Liver (tissue), 9 donors: Measurements from ENCODE around the gene ZNF382. TPM values are rescaled to one million over a fixed set of nuclear protein-coding genes. Genes with fewer than 3 reads are reported as not detected.
A peak's percentile ranks its signal among the peaks of the same experiment; 100 is the strongest.

ENCODE experiments used
- DNase-seq: peaks from one replicate; pipeline ENCODE4 v3.0.0-alpha.2; 2017; ENCODE audit warnings: low spot score
- H3K27ac ChIP-seq, 2 donors: one replicate each; pipeline ENCODE4 v1.7.0; 2013; ENCODE audit warnings: inconsistent platforms in 2 of 2, low read length in 2 of 2, control low read depth in 1 of 2, low read depth in 1 of 2, mild to moderate bottlenecking in 1 of 2
- H3K27me3 ChIP-seq, 4 donors: one replicate each; pipeline versions ENCODE4 v1.6.1 to v1.7.0; 2013; ENCODE audit warnings: low read length in 3 of 4, inconsistent platforms in 1 of 4, mild to moderate bottlenecking in 1 of 4, moderate library complexity in 1 of 4; ENCODE audit not compliant: control insufficient read depth in 4 of 4, insufficient read depth in 4 of 4
- H3K36me3 ChIP-seq, 4 donors: one replicate each; pipeline versions ENCODE4 v1.6.1 to v1.7.0; 2013; ENCODE audit warnings: low read length in 3 of 4, mild to moderate bottlenecking in 3 of 4, low read depth in 1 of 4, moderate library complexity in 1 of 4; ENCODE audit not compliant: control insufficient read depth in 4 of 4, insufficient read depth in 3 of 4
- H3K4me1 ChIP-seq, 4 donors: one replicate each; pipeline versions ENCODE4 v1.6.1 to v1.7.0; 2013; ENCODE audit warnings: low read length in 3 of 4, mild to moderate bottlenecking in 3 of 4, moderate library complexity in 1 of 4; ENCODE audit not compliant: control insufficient read depth in 4 of 4, insufficient read depth in 4 of 4
- H3K4me3 ChIP-seq, 3 donors: one replicate each; pipeline versions ENCODE4 v1.6.1 to v1.7.0; 2013; ENCODE audit warnings: low read length in 3 of 3, control low read depth in 1 of 3, low read depth in 1 of 3, mild to moderate bottlenecking in 1 of 3
- H3K9ac ChIP-seq, 2 donors: one replicate each; pipeline ENCODE4 v1.7.0; 2013; ENCODE audit warnings: low read length in 2 of 2, mild to moderate bottlenecking in 2 of 2, moderate library complexity in 2 of 2, control low read depth in 1 of 2, low read depth in 1 of 2
- H3K9me3 ChIP-seq, 4 donors: one replicate each; pipeline versions ENCODE4 v1.6.1 to v1.7.0; 2013; ENCODE audit warnings: low read length in 3 of 4; ENCODE audit not compliant: control insufficient read depth in 4 of 4
- EGR1 ChIP-seq, 2 donors: IDR thresholded peaks; 2 replicates each; pipeline ENCODE4 v1.6.1; 2016 to 2018; ENCODE audit warnings: antibody characterized with exemption in 2 of 2, low read depth in 2 of 2
- FOXA1 ChIP-seq: IDR thresholded peaks from 2 replicates; pipeline ENCODE4 v1.6.1; 2016; ENCODE audit warnings: antibody characterized with exemption
- FOXA2 ChIP-seq: IDR thresholded peaks from 2 replicates; pipeline ENCODE4 v1.6.1; 2016; ENCODE audit warnings: antibody characterized with exemption
- GABPA ChIP-seq, 2 donors: IDR thresholded peaks in 1 of 2; conservative IDR thresholded peaks in 1 of 2; 2 replicates each; pipeline ENCODE4 v1.6.1; 2016; ENCODE audit warnings: antibody characterized with exemption in 2 of 2, mild to moderate bottlenecking in 1 of 2, moderate library complexity in 1 of 2
- HNF4A ChIP-seq, 2 donors: conservative IDR thresholded peaks; 2 replicates each; pipeline ENCODE4 v1.6.1; 2016; ENCODE audit warnings: antibody characterized with exemption in 2 of 2, mild to moderate bottlenecking in 2 of 2
- HNF4G ChIP-seq: IDR thresholded peaks from 2 replicates; pipeline ENCODE4 v1.6.1; 2016; ENCODE audit warnings: antibody characterized with exemption
- JUND ChIP-seq, 2 donors: IDR thresholded peaks; 2 replicates each; pipeline ENCODE4 v1.6.1; 2016; ENCODE audit warnings: antibody characterized with exemption in 2 of 2
- NR2F2 ChIP-seq: IDR thresholded peaks from 2 replicates; pipeline ENCODE4 v1.6.1; 2016; ENCODE audit warnings: antibody characterized with exemption
- RAD21 ChIP-seq, 2 donors: IDR thresholded peaks; 2 replicates each; pipeline ENCODE4 v1.6.1; 2016; ENCODE audit warnings: antibody characterized with exemption in 2 of 2, mild to moderate bottlenecking in 2 of 2
- RXRA ChIP-seq, 2 donors: IDR thresholded peaks; 2 replicates each; pipeline ENCODE4 v1.6.1; 2017 to 2018; ENCODE audit warnings: antibody characterized with exemption in 2 of 2, mild to moderate bottlenecking in 1 of 2
- SP1 ChIP-seq: IDR thresholded peaks from 2 replicates; pipeline ENCODE4 v1.6.1; 2018; ENCODE audit warnings: antibody characterized with exemption, mild to moderate bottlenecking
- TAF1 ChIP-seq: conservative IDR thresholded peaks from 2 replicates; pipeline ENCODE4 v1.6.1; 2016; ENCODE audit warnings: antibody characterized with exemption, mild to moderate bottlenecking
- YY1 ChIP-seq: IDR thresholded peaks from 2 replicates; pipeline ENCODE4 v1.6.1; 2016; ENCODE audit warnings: antibody characterized with exemption, mild to moderate bottlenecking
- WGBS: extraction: QIAGEN DNeasy Blood & Tissue Kit; methylation state at CpG from one replicate; pipeline ENCODE4 v1.1.7; 2013; 5-methylcytosine and 5-hydroxymethylcytosine counted together
- polyA plus RNA-seq, 2 donors: library from polyadenylated mRNA; stranded (reverse) in 1 of 2; unstranded in 1 of 2; fragments of 200-250 nt in 1 of 2; fragments of >200 nt in 1 of 2; fragmentation: Nextera tagmentation in 1 of 2; extraction: Ambion mirVana in 1 of 2; gene quantifications; one replicate each; pipeline versions ENCODE4 v1.2.1 to v1.2.3, GENCODE V29; 2013 to 2015
- total RNA-seq, 2 donors: library from RNA; depleted of rRNA; stranded (reverse); fragments of >200 nt; gene quantifications; one replicate each; pipeline ENCODE4 v1.2.3, GENCODE V29; 2014
- TF ChIP-seq, protein P1 (sequence below): fragments of 150-350 bp; IDR thresholded peaks from 2 replicates; pipeline ENCODE4 v1.5.1; 2017; ENCODE audit warnings: improper control_type of control experiment, low read depth, low read length; ENCODE audit not compliant: missing input control
- TF ChIP-seq, protein P2 (sequence below): IDR thresholded peaks from 2 replicates; pipeline ENCODE4 v1.6.1; 2016; ENCODE audit warnings: antibody characterized with exemption
- TF ChIP-seq, protein P3 (sequence below): IDR thresholded peaks from 2 replicates; pipeline ENCODE4 v1.6.1; 2016; ENCODE audit warnings: antibody characterized with exemption
- TF ChIP-seq, protein P4 (sequence below): IDR thresholded peaks from 2 replicates; pipeline ENCODE4 v1.6.1; 2016; ENCODE audit warnings: antibody characterized with exemption
- TF ChIP-seq, protein P5 (sequence below): IDR thresholded peaks from 2 replicates; pipeline ENCODE4 v1.6.1; 2016; ENCODE audit warnings: antibody characterized with exemption, mild to moderate bottlenecking
- donor health status: healthy.
- donor health status: healthy.
- donor health status: healthy.
- donor health status: healthy.
- donor health status: healthy.

Gene ZNF382
- total and polyA plus RNA-seq, 4 donors = 0.20 to 3.8 (median 1.4) TPM

DNA sequence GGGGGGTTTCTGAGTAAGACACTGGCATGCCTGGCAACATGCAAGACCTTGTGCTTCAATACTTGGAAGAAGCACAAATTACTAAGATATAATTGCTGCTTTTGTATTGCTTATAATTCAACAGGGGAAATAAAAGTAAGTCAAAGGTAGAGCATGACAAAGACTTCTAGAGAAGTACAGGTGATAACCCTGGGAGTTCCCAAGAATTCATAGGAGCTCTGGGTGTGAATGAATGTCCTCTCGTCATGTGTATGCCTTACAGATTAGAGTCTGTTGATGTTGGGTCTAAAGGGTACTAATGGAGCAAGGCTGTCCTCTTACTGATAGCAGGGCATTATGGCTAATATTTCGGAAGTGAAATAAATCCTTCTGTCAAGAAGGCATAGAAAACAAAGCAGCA lies 69.1 kb downstream of the ZNF382 start:
- Histone ChIP-seq H3K4me1 (no peaks in the 10 kb centered on the region), H3K36me3 (peaks cover 0 to 26% (median 13%) of the 10 kb centered on the region in 4 donors), H3K9ac (no peak overlapping the region), H3K9me3 (peaks cover 11 to 42% (median 28%) of the 10 kb centered on the region in 4 donors), H3K27me3 (no peaks in the 10 kb centered on the region), H3K4me3 (peak overlapping the region in 2 of 3 donors; percentile 14 to 16), H3K27ac (no peak overlapping the region)
- 96% methylated on average over 2 of the region's 2 CpGs for WGBS
- no peak for DNase-seq
- TF ChIP-seq FOXA1 = no peak
- no peak for TF ChIP-seq GABPA (IDR thresholded peaks at IDR 0.05 in 1 of 2, conservative IDR thresholded peaks at IDR 0.05 in 1 of 2)
- no peak for TF ChIP-seq NR2F2
- no peak for TF ChIP-seq YY1
- no peak for TF ChIP-seq TAF1
- TF ChIP-seq FOXA2 = no peak
- TF ChIP-seq, protein P1, sequence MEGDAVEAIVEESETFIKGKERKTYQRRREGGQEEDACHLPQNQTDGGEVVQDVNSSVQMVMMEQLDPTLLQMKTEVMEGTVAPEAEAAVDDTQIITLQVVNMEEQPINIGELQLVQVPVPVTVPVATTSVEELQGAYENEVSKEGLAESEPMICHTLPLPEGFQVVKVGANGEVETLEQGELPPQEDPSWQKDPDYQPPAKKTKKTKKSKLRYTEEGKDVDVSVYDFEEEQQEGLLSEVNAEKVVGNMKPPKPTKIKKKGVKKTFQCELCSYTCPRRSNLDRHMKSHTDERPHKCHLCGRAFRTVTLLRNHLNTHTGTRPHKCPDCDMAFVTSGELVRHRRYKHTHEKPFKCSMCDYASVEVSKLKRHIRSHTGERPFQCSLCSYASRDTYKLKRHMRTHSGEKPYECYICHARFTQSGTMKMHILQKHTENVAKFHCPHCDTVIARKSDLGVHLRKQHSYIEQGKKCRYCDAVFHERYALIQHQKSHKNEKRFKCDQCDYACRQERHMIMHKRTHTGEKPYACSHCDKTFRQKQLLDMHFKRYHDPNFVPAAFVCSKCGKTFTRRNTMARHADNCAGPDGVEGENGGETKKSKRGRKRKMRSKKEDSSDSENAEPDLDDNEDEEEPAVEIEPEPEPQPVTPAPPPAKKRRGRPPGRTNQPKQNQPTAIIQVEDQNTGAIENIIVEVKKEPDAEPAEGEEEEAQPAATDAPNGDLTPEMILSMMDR = no peak
- no peak for TF ChIP-seq HNF4A (conservative IDR thresholded peaks at IDR 0.05)
- TF ChIP-seq, protein P2, sequence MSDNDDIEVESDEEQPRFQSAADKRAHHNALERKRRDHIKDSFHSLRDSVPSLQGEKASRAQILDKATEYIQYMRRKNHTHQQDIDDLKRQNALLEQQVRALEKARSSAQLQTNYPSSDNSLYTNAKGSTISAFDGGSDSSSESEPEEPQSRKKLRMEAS = no peak

DNA sequence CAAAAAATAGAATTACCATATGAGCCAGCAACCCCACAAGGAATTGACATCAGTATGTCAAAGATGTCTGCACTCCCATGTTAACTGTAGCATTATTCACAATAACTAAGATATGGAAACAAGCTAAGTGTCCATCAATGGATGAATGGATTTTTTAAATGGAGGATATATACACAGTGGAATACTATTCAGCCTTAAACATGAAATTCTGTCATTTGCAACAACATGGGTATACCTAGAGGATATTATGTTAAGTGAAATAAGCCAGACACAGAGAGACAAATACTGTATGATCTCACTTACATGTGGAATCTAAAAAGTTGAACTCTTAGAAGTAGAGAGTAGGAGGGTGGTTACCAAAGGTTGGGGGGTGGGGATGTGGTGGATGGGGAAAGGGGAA lies 74.3 kb downstream of the ZNF382 start:
- Histone ChIP-seq H3K4me3 (peak overlapping the region in 1 of 3 donors; percentile 8), H3K4me1 (no peaks in the 10 kb centered on the region), H3K27me3 (no peaks in the 10 kb centered on the region), H3K36me3 (peaks cover 0 to 40% (median 23%) of the 10 kb centered on the region in 4 donors), H3K9ac (no peak overlapping the region), H3K9me3 (peaks cover 10 to 30% (median 18%) of the 10 kb centered on the region in 4 donors), H3K27ac (no peak overlapping the region)
- no peak for DNase-seq
- no peak for TF ChIP-seq RAD21 (IDR thresholded peaks at IDR 0.05)
- no peak for TF ChIP-seq YY1
- TF ChIP-seq, protein P3, sequence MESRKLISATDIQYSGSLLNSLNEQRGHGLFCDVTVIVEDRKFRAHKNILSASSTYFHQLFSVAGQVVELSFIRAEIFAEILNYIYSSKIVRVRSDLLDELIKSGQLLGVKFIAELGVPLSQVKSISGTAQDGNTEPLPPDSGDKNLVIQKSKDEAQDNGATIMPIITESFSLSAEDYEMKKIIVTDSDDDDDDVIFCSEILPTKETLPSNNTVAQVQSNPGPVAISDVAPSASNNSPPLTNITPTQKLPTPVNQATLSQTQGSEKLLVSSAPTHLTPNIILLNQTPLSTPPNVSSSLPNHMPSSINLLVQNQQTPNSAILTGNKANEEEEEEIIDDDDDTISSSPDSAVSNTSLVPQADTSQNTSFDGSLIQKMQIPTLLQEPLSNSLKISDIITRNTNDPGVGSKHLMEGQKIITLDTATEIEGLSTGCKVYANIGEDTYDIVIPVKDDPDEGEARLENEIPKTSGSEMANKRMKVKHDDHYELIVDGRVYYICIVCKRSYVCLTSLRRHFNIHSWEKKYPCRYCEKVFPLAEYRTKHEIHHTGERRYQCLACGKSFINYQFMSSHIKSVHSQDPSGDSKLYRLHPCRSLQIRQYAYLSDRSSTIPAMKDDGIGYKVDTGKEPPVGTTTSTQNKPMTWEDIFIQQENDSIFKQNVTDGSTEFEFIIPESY = no peak
- TF ChIP-seq TAF1 = no peak
- TF ChIP-seq, protein P2 = no peak
- TF ChIP-seq, protein P1 = no peak
- TF ChIP-seq, protein P4, sequence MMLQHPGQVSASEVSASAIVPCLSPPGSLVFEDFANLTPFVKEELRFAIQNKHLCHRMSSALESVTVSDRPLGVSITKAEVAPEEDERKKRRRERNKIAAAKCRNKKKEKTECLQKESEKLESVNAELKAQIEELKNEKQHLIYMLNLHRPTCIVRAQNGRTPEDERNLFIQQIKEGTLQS = no peak
- TF ChIP-seq SP1 = no peak
- no peak for TF ChIP-seq FOXA1
- TF ChIP-seq NR2F2 = no peak
- no peak for TF ChIP-seq HNF4G
- TF ChIP-seq FOXA2 = no peak
- TF ChIP-seq EGR1 (IDR thresholded peaks at IDR 0.05; ENCODE audit: low read depth in 2 of 2) = no peak
- TF ChIP-seq, protein P5, sequence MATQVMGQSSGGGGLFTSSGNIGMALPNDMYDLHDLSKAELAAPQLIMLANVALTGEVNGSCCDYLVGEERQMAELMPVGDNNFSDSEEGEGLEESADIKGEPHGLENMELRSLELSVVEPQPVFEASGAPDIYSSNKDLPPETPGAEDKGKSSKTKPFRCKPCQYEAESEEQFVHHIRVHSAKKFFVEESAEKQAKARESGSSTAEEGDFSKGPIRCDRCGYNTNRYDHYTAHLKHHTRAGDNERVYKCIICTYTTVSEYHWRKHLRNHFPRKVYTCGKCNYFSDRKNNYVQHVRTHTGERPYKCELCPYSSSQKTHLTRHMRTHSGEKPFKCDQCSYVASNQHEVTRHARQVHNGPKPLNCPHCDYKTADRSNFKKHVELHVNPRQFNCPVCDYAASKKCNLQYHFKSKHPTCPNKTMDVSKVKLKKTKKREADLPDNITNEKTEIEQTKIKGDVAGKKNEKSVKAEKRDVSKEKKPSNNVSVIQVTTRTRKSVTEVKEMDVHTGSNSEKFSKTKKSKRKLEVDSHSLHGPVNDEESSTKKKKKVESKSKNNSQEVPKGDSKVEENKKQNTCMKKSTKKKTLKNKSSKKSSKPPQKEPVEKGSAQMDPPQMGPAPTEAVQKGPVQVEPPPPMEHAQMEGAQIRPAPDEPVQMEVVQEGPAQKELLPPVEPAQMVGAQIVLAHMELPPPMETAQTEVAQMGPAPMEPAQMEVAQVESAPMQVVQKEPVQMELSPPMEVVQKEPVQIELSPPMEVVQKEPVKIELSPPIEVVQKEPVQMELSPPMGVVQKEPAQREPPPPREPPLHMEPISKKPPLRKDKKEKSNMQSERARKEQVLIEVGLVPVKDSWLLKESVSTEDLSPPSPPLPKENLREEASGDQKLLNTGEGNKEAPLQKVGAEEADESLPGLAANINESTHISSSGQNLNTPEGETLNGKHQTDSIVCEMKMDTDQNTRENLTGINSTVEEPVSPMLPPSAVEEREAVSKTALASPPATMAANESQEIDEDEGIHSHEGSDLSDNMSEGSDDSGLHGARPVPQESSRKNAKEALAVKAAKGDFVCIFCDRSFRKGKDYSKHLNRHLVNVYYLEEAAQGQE = no peak
- TF ChIP-seq HNF4A (conservative IDR thresholded peaks at IDR 0.05) = no peak
- TF ChIP-seq GABPA (IDR thresholded peaks at IDR 0.05 in 1 of 2, conservative IDR thresholded peaks at IDR 0.05 in 1 of 2) = no peak
- no peak for TF ChIP-seq JUND (IDR thresholded peaks at IDR 0.05)
- no peak for TF ChIP-seq RXRA (IDR thresholded peaks at IDR 0.05)
